A204.1 (cell line): Measurements from ENCODE around the gene ARID1A.

ENCODE experiments used
- FAIRE-seq: peaks from 2 replicates; lab custom pipeline; 2012; peaks lifted over from hg19 to GRCh38; lab: Jason Lieb, UNC

ARID1A gene

GRCh38 chr1:26728645-26729044 is 32.8 kb downstream of the ARID1A start:
- no peak for FAIRE-seq

- FAIRE-seq = no peak
Observed at GRCh38 chr1:26729633-26730032, 33.8 kb downstream of the ARID1A start.

- FAIRE-seq = no peak
Observed at GRCh38 chr1:26730695-26731094, 34.9 kb downstream of the ARID1A start.

- FAIRE-seq = no peak
Observed at GRCh38 chr1:26731233-26731902, 35.6 kb downstream of the ARID1A start.

GRCh38 chr1:26733392-26733791 is 37.6 kb downstream of the ARID1A start:
- no peak for FAIRE-seq

- no peak for FAIRE-seq
Observed at GRCh38 chr1:26733982-26734381, 38.2 kb downstream of the ARID1A start.

- no peak for FAIRE-seq
Observed at GRCh38 chr1:26734501-26735058, 38.8 kb downstream of the ARID1A start.

GRCh38 chr1:26739329-26739914 is 43.6 kb downstream of the ARID1A start:
- no peak for FAIRE-seq

- no peak for FAIRE-seq
Observed at GRCh38 chr1:26740023-26740634, 44.3 kb downstream of the ARID1A start.

GRCh38 chr1:26740952-26741351 is 45.1 kb downstream of the ARID1A start:
- FAIRE-seq = no peak

- no peak for FAIRE-seq
Observed at GRCh38 chr1:26743426-26744059, 47.7 kb downstream of the ARID1A start.

- FAIRE-seq = no peak
Observed at GRCh38 chr1:26744075-26744959, 48.5 kb downstream of the ARID1A start.

- no peak for FAIRE-seq
Observed at GRCh38 chr1:26745191-26745590, 49.4 kb downstream of the ARID1A start.

GRCh38 chr1:26747048-26747447 is 51.2 kb downstream of the ARID1A start:
- no peak for FAIRE-seq

- FAIRE-seq = no peak
Observed at GRCh38 chr1:26748351-26748750, 52.5 kb downstream of the ARID1A start.

- FAIRE-seq = no peak
Observed at GRCh38 chr1:26749458-26749857, 53.6 kb downstream of the ARID1A start.

GRCh38 chr1:26750428-26750827 is 54.6 kb downstream of the ARID1A start:
- no peak for FAIRE-seq

- no peak for FAIRE-seq
Observed at GRCh38 chr1:26752519-26752918, 56.7 kb downstream of the ARID1A start.

- FAIRE-seq = no peak
Observed at GRCh38 chr1:26754086-26754874, 58.5 kb downstream of the ARID1A start.

- no peak for FAIRE-seq
Observed at GRCh38 chr1:26758358-26758757, 62.5 kb downstream of the ARID1A start.

- no peak for FAIRE-seq
Observed at GRCh38 chr1:26759531-26759930, 63.7 kb downstream of the ARID1A start.
